Right lung (tissue), 10 donors: Measurements from ENCODE around the gene TRHDE. TPM values are rescaled to one million over a fixed set of nuclear protein-coding genes. Genes with fewer than 3 reads are reported as not detected.

ENCODE experiments used
- DNase-seq, 2 donors: peaks; one replicate each; pipeline ENCODE4 v3.0.0-alpha.2; 2013
- long read RNA-seq, 8 donors: transcript quantifications; one replicate each; lab custom pipeline, GENCODE V29; 2026
- polyA plus RNA-seq, 5 donors: library from polyadenylated mRNA; unstranded; fragments of 120-200 nt; gene quantifications; one replicate each; pipeline versions ENCODE4 v1.2.1 to v1.2.3, GENCODE V29; 2013; ENCODE audit warnings: inconsistent platforms in 1 of 5, low replicate concordance in 1 of 5; ENCODE audit not compliant: insufficient read length in 5 of 5, insufficient read depth in 1 of 5

TRHDE gene, protein sequence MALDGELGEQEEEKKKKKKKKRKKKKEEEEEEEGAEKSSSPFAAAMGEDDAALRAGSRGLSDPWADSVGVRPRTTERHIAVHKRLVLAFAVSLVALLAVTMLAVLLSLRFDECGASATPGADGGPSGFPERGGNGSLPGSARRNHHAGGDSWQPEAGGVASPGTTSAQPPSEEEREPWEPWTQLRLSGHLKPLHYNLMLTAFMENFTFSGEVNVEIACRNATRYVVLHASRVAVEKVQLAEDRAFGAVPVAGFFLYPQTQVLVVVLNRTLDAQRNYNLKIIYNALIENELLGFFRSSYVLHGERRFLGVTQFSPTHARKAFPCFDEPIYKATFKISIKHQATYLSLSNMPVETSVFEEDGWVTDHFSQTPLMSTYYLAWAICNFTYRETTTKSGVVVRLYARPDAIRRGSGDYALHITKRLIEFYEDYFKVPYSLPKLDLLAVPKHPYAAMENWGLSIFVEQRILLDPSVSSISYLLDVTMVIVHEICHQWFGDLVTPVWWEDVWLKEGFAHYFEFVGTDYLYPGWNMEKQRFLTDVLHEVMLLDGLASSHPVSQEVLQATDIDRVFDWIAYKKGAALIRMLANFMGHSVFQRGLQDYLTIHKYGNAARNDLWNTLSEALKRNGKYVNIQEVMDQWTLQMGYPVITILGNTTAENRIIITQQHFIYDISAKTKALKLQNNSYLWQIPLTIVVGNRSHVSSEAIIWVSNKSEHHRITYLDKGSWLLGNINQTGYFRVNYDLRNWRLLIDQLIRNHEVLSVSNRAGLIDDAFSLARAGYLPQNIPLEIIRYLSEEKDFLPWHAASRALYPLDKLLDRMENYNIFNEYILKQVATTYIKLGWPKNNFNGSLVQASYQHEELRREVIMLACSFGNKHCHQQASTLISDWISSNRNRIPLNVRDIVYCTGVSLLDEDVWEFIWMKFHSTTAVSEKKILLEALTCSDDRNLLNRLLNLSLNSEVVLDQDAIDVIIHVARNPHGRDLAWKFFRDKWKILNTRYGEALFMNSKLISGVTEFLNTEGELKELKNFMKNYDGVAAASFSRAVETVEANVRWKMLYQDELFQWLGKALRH
- 1 to 10 TPM; 1.2 to 3.8 (median 2.1) TPM for polyA plus RNA-seq
- long read RNA-seq, donor 1, result 0 reads
- long read RNA-seq, donor 2, result 0 reads
- long read RNA-seq, donor 3, full-length matches to known transcripts, result 1 of 1 reads
- long read RNA-seq, donor 3, partial matches to known transcripts, result 0 of 1 reads
- long read RNA-seq, donor 3, other reads (novel, unspliced or antisense), result 0 of 1 reads
- long read RNA-seq, donor 4, result 0 reads
- long read RNA-seq, donor 5, result 0 reads
- long read RNA-seq, donor 6, result 0 reads
- long read RNA-seq, donor 7, result 0 reads
- long read RNA-seq, donor 8, result 0 reads

DNA sequence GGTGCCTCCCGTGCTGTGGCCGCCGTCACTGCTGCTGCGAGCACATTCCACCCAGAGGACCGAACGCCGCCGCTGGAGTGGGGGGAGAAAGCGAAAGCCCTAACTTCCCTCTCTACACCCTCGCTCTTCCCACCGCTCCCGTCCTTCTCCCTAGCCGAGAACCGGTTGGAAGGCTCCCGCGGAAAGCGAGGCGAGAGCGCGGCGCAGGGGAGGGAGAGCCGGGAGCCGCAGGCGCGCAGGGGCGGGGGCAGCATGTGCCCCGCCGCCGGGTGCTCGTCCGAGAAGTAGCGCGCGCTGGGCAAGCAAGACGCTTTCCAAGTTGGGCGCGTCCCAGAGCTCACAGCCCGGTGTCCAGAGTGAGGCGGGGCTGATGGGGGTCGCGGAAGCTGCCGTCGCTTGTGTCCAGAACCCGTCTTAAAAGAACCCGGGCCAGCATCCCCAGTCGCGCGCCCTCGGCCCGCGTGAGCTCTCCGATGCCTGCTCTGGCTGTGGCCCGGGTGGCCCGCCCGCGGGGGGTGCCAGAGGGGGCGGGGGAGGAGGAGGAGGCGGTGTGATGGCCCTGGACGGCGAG is at the start of gene TRHDE:
Gene TRHDE (plus strand): TSS at position 280 of the 571 bp plus-strand sequence. CDS start 274 bp downstream, at position 554.
- DNase-seq, result peak; percentile 56

DNA sequence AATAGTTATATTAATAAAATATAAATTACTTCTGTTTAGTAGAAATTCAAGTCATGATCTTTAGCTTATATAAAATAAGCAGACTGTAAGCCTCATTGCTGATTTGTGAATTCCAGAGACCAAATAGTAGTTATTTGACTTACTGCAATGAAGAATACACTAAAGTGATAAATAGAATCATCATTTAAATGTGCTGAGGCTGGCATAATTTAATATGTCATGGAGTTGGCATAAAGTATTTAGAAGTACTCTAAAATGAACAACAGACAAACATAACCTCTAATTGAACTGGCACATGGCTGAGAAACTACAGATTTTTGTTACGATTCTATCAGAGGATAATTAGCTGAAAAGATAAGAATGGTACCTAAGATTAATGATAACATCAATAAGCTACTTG is 45.7 kb upstream of the TRHDE start:
- no peak for DNase-seq

DNA sequence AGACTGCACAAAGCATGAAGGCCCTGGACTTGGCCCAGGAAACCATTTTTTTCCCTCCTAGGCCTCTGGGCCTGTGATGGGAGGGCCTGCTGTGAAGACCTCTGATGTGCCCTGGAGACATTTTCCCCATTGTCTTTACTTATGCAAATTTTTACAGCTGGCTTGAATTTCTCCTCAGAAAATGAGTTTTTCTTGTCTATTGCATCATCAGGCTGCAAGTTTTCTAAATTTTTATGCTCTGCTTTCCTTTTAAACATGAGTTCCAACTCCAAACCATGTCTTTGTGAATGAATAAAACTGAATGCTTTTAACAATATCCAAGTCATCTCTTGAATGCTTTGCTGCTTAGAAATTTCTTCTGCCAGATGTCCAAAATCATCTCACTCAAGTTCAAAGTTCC is 43.7 kb upstream of the TRHDE start:
- DNase-seq, result no peak

DNA sequence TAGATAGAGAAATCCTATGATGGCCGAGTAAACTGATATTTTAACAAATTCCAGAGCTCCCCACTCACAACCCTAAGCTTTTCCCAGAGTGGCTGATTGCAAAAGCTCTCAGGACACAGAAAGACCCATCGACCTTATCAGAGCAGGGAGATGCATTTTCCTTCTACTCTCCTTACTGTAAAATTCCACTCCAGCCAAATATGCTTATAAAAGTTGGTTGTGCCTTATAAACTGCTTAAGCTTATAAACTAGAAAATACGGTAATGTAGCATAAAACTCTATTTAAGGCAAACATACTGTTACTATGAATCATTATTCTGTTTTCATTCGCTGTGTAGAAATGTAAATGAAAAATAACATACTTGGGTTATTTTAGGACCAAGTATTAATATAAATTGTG is 41.6 kb upstream of the TRHDE start:
- DNase-seq, result no peak

DNA sequence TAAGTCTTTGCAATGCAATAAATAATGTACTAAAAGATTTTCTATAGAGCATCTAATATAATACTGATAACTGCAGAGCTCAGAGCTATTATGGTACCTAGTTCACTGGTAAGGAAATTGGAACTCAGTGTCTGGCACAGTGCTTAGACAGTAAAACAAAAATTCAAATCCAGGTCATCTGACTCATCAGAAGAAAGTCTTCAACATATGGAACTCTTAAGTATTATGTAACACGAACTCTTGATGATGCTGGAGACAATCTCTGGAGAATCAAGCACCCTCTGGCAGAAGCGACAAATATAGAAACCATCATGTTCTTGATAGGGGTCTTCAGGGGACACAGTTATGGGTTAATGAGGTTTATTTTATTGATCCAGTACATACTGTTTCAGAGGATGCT is 37.3 kb upstream of the TRHDE start:
- no peak for DNase-seq

DNA sequence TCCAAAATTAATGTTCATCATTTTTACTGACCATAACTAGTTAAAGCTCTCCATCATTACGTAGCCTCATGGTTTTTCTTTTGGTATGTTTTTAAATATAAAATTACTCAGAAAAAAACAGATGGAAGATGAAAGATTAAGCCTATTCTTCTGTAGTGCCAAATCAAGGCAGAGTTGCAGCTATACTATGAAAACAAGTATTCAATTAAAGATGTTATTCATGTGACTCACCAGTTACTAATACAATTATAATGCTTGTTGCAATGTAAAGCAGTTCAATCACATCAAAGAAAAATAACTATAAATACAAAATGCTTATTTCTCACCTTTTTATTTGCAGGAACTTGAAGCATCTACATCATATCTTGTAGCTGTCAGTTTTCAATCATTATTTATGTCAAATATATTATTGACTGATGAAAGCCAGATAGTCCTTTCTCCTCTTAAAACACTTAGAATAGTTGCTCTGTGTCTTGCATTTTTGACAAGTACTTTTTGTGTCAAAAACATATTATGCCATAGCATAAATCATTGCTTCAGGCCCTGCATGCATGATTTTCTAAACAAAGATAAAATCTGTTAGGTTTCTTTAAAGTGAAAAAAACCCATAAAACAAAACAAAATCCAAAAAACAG is 36.0 kb upstream of the TRHDE start:
- no peak for DNase-seq

DNA sequence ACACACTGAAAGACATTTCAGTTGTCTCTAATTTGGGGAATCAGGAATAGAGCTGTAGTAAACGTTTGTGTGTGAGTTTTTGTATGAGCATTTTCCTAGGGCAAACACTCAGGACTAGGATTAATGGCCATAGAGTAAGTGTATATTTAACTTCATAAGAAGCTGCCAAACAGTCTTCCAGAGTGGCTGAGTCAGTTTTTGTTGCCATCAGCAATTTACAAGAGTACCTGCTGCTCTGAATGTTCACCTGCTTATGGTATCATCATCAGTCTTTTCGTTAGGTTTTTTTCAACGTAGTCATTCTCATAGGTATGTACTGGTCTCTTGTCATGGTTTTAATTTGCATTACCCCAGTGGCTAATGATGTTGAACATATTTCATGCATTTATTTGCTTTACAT is 30.6 kb upstream of the TRHDE start:
- DNase-seq, result no peak

DNA sequence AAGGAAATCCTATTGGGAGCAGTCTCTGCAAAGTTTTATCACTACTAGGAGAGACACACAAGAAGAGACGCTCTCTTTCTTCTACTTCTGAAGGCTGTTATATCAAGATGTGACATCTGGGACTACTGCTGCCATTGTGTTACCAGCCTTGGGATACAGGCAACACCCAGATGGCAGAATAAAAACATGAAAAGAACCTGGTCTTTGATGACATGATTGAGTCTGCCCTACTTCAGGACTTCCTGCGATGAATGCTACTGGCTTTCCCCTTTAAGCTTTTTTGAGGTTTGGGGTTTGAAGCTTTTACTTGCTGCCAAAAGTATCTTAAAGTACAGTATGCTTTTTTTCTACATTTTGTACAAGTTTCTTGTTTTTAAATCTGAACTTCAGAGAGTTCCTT is 29.2 kb upstream of the TRHDE start:
- no peak for DNase-seq

DNA sequence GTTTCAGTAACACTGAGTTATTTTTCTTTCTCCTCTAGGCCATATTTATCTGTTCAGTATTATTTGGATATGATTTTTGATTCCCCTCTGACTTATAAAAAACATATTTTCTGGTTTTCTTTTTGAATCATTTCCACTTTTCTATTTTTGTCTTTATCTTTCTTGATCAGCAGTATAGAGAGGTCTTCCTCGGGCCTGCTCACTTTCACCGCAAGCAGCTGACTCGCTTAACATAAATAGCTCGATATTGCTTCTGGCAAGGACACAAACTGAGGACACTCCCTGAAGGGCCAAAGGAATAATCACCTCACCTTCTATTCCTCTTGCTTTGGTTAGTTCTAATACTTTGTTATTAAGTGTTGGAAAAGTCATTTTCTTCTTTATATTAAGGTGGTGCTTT is 25.8 kb upstream of the TRHDE start:
- DNase-seq, result no peak

DNA sequence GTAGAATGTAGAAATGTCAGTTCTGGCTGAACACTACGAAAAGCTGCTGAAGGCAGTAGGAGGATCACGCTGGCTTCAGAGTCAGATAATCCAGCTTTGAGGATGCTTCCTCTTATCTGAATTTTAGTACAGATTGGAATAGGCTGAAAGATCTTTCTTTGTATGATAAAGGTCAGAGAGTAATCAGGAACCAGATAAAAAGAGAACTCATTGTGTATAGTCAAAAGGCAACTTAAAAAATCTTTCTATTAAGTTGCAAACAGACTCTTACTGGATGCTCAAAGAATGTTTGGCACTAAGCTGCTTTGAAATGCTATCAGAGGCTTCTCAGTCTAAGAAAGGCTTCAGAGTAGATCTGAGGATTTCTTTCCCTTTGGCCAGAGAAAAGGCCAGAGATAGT is 21.8 kb upstream of the TRHDE start:
- no peak for DNase-seq

DNA sequence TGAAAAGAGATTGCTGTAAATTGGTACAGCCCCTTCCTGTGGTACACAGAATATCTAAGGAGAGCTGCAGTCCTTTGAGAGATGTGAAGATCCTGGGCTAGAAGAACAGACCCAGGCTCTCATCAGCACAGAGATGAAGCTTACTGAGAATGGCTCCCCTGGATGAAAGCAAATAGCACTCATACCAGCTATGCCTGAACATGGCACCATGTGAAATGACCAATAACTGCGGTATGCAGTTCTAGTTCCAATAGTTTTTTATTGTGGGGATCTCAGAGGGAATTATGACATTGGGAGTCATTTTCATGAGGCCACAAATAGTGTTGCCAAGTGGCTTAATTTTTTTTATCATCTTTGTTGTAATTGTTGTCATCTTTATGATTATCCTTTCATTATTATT is 15.4 kb upstream of the TRHDE start:
- DNase-seq, result no peak

DNA sequence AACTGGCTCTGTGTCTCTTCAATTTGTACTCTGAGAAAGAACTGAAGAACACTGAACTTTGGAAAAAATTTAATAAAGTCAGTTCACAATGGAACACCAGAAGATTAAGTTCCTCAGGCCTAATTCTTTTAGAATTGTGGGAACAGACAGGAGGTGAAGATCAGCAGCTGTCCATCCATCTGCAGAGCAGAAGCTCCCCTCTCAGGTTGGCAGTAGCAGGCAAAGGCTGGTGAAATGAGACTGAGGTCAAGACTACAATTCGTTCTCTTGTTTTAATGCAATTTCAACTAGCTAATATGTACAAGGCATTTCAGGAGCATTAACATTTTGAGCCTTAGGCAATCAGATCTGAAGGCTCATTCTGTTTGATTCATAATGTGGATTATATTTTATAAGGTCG is 10.3 kb upstream of the TRHDE start:
- no peak for DNase-seq

DNA sequence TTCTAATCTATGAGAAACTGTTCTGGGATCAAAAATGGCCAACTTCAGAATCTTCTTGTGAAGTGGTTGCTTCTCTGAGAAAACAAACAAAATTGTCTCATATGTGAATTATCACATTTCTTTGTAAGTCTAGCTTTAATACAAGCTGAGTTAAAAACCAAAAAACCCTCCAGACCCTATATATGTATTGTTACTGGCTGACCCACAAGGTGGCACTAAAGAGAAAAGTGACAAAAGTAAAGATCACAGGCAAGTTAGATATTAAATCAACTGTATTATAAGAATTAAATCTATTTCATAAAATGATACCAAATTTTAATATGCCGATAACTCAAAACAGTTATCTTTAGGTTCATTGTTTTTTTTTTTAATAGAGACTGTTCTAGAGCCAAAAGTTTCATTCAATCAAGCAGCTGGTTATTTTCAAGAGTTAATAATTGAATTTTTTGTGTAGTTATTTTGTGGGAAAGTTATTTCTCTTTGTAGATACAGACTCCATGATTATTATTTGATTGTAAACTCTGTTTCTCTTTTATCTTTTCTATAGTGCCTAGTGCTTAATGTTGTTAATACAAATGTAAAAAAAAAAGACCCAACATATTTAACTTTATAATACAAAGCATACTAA is 7.5 kb upstream of the TRHDE start:
- no peak for DNase-seq

DNA sequence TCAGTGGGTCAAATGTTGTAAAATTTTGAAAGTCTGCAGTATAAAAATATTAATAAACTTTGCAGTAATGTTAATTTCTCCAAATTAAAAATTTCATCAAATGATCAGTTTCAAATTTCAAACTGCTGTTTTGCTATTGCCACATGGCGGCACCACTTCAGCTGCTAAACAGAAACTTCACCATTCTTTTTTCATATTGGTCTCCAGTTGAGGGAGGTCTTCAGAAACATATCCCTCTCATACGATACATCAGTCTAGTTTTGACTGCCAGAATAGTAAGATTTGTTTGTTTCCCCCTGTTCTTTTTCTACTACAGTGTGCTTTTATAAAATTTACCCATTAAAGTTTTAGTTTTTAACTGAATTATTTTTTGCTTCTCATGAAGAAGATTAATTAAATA is 4.2 kb upstream of the TRHDE start:
- DNase-seq, result no peak

DNA sequence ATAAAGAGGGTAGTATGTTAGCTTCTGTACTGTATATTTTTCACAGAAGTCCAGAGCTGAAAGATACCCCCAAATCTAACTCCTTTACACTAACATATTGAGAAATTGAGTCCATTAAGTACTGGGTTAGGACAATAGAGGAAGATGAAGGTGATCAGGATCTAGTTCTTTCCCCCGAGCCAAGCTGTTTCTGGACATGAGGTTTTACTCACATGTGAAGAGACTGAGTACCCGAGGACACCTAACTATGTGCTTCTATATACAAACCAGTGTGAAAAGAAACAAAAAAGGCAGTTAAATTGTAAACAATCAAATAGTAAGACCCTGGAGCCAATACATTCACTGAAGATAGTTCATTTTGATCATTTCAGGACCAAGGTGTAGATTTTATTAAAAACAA is 3.8 kb upstream of the TRHDE start:
- no peak for DNase-seq

DNA sequence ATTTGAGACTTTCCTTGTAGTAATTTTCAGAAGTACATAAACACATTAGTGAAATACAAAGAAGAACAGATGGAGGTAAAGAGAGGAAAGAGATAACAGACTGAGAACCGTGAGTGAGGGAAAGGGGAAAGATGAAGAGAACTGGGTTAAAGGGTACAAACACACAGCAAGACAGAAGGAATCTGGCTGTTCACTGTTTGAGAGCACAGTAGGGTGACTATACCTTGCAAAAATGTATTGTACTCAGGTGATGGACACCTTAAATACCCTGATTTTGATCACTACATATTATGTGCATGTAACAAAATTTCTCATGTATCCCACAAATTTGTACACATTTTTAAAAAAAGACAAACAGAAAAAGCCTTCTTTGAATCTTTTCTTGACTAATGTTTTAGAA is 2.7 kb upstream of the TRHDE start:
- no peak for DNase-seq

DNA sequence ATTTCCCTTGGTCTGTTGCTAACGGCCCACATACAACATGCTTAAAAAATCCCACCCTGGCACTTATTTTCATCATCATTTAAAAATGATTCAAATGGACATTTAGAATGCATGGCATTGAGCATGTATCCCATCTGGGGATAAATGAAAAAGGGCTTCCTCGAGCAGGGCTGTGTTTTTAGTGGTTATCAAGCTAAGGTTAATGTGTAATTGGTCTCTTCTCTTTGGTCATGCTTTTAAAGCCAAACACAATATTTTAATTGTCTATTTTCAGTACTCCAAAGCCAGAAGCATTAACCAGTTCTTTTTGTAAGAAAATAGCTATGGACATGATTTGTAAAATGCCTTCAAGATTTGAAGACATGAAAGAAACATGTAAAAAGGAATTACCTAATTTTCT is 1.9 kb upstream of the TRHDE start:
- DNase-seq, result no peak

DNA sequence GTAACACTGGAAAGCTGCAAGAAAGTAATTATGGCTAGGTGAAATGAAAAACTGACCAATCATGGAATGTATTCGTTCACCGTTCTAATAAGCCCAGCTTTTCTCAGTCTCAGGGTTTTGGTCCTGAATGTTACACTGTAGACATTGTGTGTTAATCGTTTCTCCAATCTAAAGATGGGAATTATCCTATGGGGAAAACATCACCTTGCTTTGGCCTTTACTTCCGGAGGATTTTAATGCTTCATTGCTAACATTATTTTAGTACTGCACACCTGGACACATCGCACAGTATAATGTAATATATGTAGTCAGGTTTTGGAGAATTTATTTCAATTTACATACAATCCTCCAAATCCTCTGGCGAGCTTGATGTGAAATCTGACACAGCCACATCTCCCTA is 1.2 kb upstream of the TRHDE start:
- DNase-seq, result no peak

DNA sequence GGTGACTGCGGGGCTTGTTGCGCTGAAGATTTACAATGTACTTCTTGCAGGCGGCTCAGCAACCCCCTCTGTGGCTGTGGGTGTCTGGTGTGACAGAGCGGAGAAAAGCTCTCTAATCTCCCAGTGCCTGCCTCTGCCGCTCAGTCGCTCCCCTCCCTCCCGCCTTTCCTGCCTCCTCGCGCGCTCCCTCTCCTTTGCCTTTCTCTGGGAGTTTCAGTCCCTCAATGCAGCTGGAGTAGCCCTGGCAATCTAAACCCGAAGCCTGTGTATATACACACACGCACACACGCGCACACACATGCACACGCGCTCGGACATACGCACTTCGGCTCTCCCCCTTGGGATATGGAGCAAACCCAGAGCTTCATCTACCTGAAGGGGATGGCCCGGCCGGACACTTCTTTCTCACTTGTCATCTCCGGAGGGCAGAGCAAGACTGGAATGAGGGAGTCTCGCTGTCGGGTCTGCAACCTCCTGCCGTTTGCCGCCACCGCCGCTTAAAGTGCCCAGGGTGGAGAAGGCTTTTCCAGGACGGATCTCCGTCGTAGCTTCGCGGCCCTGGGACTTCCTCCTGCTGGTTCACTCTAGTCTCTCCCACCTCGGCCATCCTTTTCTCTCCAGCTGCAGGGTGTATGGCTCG is 599 bp upstream of the TRHDE start:
- DNase-seq, result peak; percentile 48 to 55
